ENCODE measurements around the gene CGB1.

DNA sequence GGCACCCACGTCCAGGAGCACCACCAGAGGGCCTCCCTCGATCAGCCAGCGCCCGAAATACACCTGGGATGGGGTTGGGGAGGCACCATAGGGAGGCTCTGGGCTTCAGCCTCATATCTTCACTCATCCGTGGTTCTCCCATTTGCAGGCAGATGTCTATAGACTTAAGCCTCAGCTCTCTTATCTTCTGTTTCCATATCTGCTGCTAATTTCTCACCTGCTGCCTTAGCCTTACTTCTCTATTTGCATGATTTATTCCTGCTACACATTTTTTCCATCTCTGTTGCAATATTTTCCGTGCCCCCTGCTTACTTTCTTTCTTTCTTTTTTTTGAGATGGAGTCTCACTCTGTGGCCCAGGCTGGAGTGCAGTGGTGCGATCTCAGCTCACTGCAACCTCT, 49.4 kb downstream of the CGB1 start:
- TF ChIP-seq ATF1 (CRISPR knock-in tag; IDR thresholded peaks at IDR 0.05) (no peak), ZNF219 (CRISPR knock-in tag; IDR thresholded peaks at IDR 0.05; ENCODE audit: borderline replicate concordance) (no peak), TP53 (CRISPR knock-in tag; IDR thresholded peaks at IDR 0.05) (no peak), NFE2L1 (CRISPR knock-in tag; IDR thresholded peaks at IDR 0.05) (no peak), FOXK1 (CRISPR knock-in tag; IDR thresholded peaks at IDR 0.05) (no peak), ESRRA (CRISPR knock-in tag; IDR thresholded peaks at IDR 0.05; ENCODE audit: borderline replicate concordance) (no peak), ZNF423 (CRISPR knock-in tag; IDR thresholded peaks at IDR 0.05) (no peak)
- TF ChIP-seq, protein P1, sequence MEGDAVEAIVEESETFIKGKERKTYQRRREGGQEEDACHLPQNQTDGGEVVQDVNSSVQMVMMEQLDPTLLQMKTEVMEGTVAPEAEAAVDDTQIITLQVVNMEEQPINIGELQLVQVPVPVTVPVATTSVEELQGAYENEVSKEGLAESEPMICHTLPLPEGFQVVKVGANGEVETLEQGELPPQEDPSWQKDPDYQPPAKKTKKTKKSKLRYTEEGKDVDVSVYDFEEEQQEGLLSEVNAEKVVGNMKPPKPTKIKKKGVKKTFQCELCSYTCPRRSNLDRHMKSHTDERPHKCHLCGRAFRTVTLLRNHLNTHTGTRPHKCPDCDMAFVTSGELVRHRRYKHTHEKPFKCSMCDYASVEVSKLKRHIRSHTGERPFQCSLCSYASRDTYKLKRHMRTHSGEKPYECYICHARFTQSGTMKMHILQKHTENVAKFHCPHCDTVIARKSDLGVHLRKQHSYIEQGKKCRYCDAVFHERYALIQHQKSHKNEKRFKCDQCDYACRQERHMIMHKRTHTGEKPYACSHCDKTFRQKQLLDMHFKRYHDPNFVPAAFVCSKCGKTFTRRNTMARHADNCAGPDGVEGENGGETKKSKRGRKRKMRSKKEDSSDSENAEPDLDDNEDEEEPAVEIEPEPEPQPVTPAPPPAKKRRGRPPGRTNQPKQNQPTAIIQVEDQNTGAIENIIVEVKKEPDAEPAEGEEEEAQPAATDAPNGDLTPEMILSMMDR (IDR thresholded peaks at IDR 0.05), result no peak
- TF ChIP-seq, protein P2, sequence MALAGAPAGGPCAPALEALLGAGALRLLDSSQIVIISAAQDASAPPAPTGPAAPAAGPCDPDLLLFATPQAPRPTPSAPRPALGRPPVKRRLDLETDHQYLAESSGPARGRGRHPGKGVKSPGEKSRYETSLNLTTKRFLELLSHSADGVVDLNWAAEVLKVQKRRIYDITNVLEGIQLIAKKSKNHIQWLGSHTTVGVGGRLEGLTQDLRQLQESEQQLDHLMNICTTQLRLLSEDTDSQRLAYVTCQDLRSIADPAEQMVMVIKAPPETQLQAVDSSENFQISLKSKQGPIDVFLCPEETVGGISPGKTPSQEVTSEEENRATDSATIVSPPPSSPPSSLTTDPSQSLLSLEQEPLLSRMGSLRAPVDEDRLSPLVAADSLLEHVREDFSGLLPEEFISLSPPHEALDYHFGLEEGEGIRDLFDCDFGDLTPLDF (CRISPR knock-in tag; IDR thresholded peaks at IDR 0.05), result no peak
- TF ChIP-seq, protein P3, sequence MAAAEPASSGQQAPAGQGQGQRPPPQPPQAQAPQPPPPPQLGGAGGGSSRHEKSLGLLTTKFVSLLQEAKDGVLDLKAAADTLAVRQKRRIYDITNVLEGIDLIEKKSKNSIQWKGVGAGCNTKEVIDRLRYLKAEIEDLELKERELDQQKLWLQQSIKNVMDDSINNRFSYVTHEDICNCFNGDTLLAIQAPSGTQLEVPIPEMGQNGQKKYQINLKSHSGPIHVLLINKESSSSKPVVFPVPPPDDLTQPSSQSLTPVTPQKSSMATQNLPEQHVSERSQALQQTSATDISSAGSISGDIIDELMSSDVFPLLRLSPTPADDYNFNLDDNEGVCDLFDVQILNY (CRISPR knock-in tag; IDR thresholded peaks at IDR 0.05), result no peak
- TF ChIP-seq, protein P4, sequence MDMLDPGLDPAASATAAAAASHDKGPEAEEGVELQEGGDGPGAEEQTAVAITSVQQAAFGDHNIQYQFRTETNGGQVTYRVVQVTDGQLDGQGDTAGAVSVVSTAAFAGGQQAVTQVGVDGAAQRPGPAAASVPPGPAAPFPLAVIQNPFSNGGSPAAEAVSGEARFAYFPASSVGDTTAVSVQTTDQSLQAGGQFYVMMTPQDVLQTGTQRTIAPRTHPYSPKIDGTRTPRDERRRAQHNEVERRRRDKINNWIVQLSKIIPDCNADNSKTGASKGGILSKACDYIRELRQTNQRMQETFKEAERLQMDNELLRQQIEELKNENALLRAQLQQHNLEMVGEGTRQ (CRISPR knock-in tag; IDR thresholded peaks at IDR 0.05), result no peak
- TF ChIP-seq, protein P5, sequence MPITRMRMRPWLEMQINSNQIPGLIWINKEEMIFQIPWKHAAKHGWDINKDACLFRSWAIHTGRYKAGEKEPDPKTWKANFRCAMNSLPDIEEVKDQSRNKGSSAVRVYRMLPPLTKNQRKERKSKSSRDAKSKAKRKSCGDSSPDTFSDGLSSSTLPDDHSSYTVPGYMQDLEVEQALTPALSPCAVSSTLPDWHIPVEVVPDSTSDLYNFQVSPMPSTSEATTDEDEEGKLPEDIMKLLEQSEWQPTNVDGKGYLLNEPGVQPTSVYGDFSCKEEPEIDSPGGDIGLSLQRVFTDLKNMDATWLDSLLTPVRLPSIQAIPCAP (CRISPR knock-in tag; IDR thresholded peaks at IDR 0.05), result no peak
- TF ChIP-seq, protein P6, sequence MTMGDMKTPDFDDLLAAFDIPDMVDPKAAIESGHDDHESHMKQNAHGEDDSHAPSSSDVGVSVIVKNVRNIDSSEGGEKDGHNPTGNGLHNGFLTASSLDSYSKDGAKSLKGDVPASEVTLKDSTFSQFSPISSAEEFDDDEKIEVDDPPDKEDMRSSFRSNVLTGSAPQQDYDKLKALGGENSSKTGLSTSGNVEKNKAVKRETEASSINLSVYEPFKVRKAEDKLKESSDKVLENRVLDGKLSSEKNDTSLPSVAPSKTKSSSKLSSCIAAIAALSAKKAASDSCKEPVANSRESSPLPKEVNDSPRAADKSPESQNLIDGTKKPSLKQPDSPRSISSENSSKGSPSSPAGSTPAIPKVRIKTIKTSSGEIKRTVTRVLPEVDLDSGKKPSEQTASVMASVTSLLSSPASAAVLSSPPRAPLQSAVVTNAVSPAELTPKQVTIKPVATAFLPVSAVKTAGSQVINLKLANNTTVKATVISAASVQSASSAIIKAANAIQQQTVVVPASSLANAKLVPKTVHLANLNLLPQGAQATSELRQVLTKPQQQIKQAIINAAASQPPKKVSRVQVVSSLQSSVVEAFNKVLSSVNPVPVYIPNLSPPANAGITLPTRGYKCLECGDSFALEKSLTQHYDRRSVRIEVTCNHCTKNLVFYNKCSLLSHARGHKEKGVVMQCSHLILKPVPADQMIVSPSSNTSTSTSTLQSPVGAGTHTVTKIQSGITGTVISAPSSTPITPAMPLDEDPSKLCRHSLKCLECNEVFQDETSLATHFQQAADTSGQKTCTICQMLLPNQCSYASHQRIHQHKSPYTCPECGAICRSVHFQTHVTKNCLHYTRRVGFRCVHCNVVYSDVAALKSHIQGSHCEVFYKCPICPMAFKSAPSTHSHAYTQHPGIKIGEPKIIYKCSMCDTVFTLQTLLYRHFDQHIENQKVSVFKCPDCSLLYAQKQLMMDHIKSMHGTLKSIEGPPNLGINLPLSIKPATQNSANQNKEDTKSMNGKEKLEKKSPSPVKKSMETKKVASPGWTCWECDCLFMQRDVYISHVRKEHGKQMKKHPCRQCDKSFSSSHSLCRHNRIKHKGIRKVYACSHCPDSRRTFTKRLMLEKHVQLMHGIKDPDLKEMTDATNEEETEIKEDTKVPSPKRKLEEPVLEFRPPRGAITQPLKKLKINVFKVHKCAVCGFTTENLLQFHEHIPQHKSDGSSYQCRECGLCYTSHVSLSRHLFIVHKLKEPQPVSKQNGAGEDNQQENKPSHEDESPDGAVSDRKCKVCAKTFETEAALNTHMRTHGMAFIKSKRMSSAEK (CRISPR knock-in tag; IDR thresholded peaks at IDR 0.05; ENCODE audit: borderline replicate concordance), result no peak

Data from WTC11 (cell line).